GM12864 (cell line): Measurements from ENCODE around the gene IFNB1.

Experiments used
- DNase-seq: peaks from one replicate; pipeline ENCODE4 v3.0.0-alpha.2; 2011; ENCODE audit warnings: low read depth
- H3K4me3 ChIP-seq: 2 replicates; pipeline ENCODE4 v1.5.1; 2011; ENCODE audit warnings: mild to moderate bottlenecking, low read depth, low read length, control low read depth
- CTCF ChIP-seq: IDR thresholded peaks from 2 replicates; pipeline ENCODE4 v1.5.1; 2011; ENCODE audit warnings: low read depth, mild to moderate bottlenecking, moderate library complexity, low read length, control low read depth, inconsistent platforms; ENCODE audit errors: missing control alignments

Gene IFNB1

GRCh38 chr9:21029661-21030060 is 48.1 kb downstream of the IFNB1 start:
- no peak overlapping the region for H3K4me3 ChIP-seq
- no peak for DNase-seq
- TF ChIP-seq CTCF = no peak

GRCh38 chr9:21028466-21028865 is 49.3 kb downstream of the IFNB1 start:
- no peak for DNase-seq
- H3K4me3 ChIP-seq = no peak overlapping the region
- no peak for TF ChIP-seq CTCF

- H3K4me3 ChIP-seq = no peak overlapping the region
- no peak for TF ChIP-seq CTCF
- DNase-seq = no peak
These were observed 50.4 kb downstream of the IFNB1 start for GRCh38 chr9:21027295-21027694.
